SK-N-SH treated with all-trans-retinoic acid at 6 μM for 48 hours (cell line): ENCODE results near the gene PALS2.

Experiments
- ATAC-seq: fragments of 200-7000 bp; cut with Tn5 transposase; 3 replicates; pipeline ENCODE4 v1.9.1; 2020; ENCODE audit warnings: mild to moderate bottlenecking, moderate library complexity
- ARNTL ChIP-seq: fragments of 450-650 bp; formaldehyde crosslinking; IDR thresholded peaks from 2 replicates; pipeline ENCODE4 v1.5.0; 2020; ENCODE audit warnings: low read depth, mild to moderate bottlenecking, moderate library complexity, borderline replicate concordance
- BACH2 ChIP-seq: fragments of 250-450 bp; sonication (Bioruptor Pico); IDR thresholded peaks from 2 replicates; pipeline ENCODE4 v1.9.0; 2021; ENCODE audit warnings: mild to moderate bottlenecking, borderline replicate concordance
- CREB5 ChIP-seq: fragments of 250-450 bp; sonication (Bioruptor Pico); IDR thresholded peaks from 2 replicates; pipeline ENCODE4 v1.5.1; 2020; ENCODE audit warnings: low read depth, mild to moderate bottlenecking, moderate library complexity
- CSDC2 ChIP-seq: fragments of 250-450 bp; sonication (Bioruptor Pico); IDR thresholded peaks from 2 replicates; pipeline ENCODE4 v1.5.0; 2020; ENCODE audit warnings: mild to moderate bottlenecking, moderate library complexity
- CSRNP3 ChIP-seq: fragments of 250-450 bp; sonication (Bioruptor Pico); IDR thresholded peaks from 2 replicates; pipeline ENCODE4 v1.5.1; 2021; ENCODE audit warnings: mild to moderate bottlenecking, moderate library complexity
- GLIS3 ChIP-seq: fragments of 250-450 bp; sonication (Bioruptor Pico); IDR thresholded peaks from 2 replicates; pipeline ENCODE4 v1.5.0; 2020; ENCODE audit warnings: mild to moderate bottlenecking, moderate library complexity
- ISL1 ChIP-seq: fragments of 250-450 bp; sonication (Bioruptor Pico); IDR thresholded peaks from 2 replicates; pipeline ENCODE4 v2.1.2; 2022; ENCODE audit warnings: mild to moderate bottlenecking, moderate library complexity
- OSR1 ChIP-seq: fragments of 250-450 bp; sonication (Bioruptor Pico); IDR thresholded peaks from 2 replicates; pipeline ENCODE4 v1.8.0; 2022; ENCODE audit warnings: moderate library complexity, mild to moderate bottlenecking, inconsistent platforms
- PATZ1 ChIP-seq: fragments of 250-450 bp; sonication (Bioruptor Pico); IDR thresholded peaks from 2 replicates; pipeline ENCODE4 v1.8.0; 2020; ENCODE audit warnings: mild to moderate bottlenecking, moderate library complexity, borderline replicate concordance
- POU6F1 ChIP-seq: fragments of 250-450 bp; sonication (Bioruptor Pico); IDR thresholded peaks from 2 replicates; pipeline ENCODE4 v1.8.0; 2021; ENCODE audit warnings: low read depth, mild to moderate bottlenecking, moderate library complexity, borderline replicate concordance
- PPARA ChIP-seq: fragments of 250-450 bp; sonication (Bioruptor Pico); IDR thresholded peaks from 2 replicates; pipeline ENCODE4 v1.5.0; 2020; ENCODE audit warnings: mild to moderate bottlenecking, borderline replicate concordance
- RARB ChIP-seq: fragments of 250-450 bp; sonication (Bioruptor Pico); IDR thresholded peaks from 2 replicates; pipeline ENCODE4 v1.8.0; 2021; ENCODE audit warnings: mild to moderate bottlenecking, moderate library complexity
- SNAI2 ChIP-seq: fragments of 250-450 bp; sonication (Bioruptor Pico); IDR thresholded peaks from 2 replicates; pipeline ENCODE4 v1.5.0; 2020; ENCODE audit warnings: mild to moderate bottlenecking, moderate library complexity
- TCF4 ChIP-seq: fragments of 250-450 bp; sonication (Bioruptor Pico); IDR thresholded peaks from 2 replicates; pipeline ENCODE4 v1.8.0; 2021; ENCODE audit warnings: mild to moderate bottlenecking, moderate library complexity, borderline replicate concordance
- TOX ChIP-seq: fragments of 250-450 bp; sonication (Bioruptor Pico); IDR thresholded peaks from 2 replicates; pipeline ENCODE4 v1.8.0; 2021; ENCODE audit warnings: mild to moderate bottlenecking, moderate library complexity, borderline replicate concordance
- TSHZ2 ChIP-seq: fragments of 250-450 bp; sonication (Bioruptor Pico); IDR thresholded peaks from 2 replicates; pipeline ENCODE4 v1.5.0; 2020; ENCODE audit warnings: mild to moderate bottlenecking, moderate library complexity
- ZFP3 ChIP-seq: fragments of 250-450 bp; sonication (Bioruptor Pico); IDR thresholded peaks from 2 replicates; pipeline ENCODE4 v1.5.0; 2020; ENCODE audit warnings: mild to moderate bottlenecking, moderate library complexity
- ZFP30 ChIP-seq: fragments of 450-650 bp; formaldehyde crosslinking; IDR thresholded peaks from 2 replicates; pipeline ENCODE4 v1.5.0; 2022; ENCODE audit warnings: mild to moderate bottlenecking, moderate library complexity
- ZNF70 ChIP-seq: fragments of 450-650 bp; formaldehyde crosslinking; IDR thresholded peaks from 2 replicates; pipeline ENCODE4 v1.5.0; 2020; ENCODE audit warnings: mild to moderate bottlenecking, moderate library complexity
- ZNF8 ChIP-seq: fragments of 450-650 bp; formaldehyde crosslinking; IDR thresholded peaks from 2 replicates; pipeline ENCODE4 v1.5.0; 2020; ENCODE audit warnings: mild to moderate bottlenecking, moderate library complexity

The PALS2 gene

GRCh38 chr7:24602860-24603456, 29.7 kb downstream of the PALS2 start:
- ATAC-seq: no peak
- no peak for TF ChIP-seq CSRNP3 (CRISPR knock-in tag)
- no peak for TF ChIP-seq TOX (CRISPR knock-in tag)
- TF ChIP-seq ISL1 (CRISPR knock-in tag): no peak
- TF ChIP-seq POU6F1 (CRISPR knock-in tag): no peak
- TF ChIP-seq CSDC2: no peak
- no peak for TF ChIP-seq ZNF70

- TF ChIP-seq ZNF8 (CRISPR knock-in tag) (no peak), BACH2 (CRISPR knock-in tag) (no peak), ZFP3 (CRISPR knock-in tag) (no peak), ARNTL (CRISPR knock-in tag) (no peak), GLIS3 (CRISPR knock-in tag) (no peak), OSR1 (no peak), PPARA (CRISPR knock-in tag) (no peak), ZFP30 (CRISPR knock-in tag) (no peak), POU6F1 (CRISPR knock-in tag) (no peak), CREB5 (CRISPR knock-in tag) (no peak), PATZ1 (no peak), TSHZ2 (CRISPR knock-in tag) (no peak), SNAI2 (CRISPR knock-in tag) (no peak), RARB (no peak)
- TF ChIP-seq, all 23 proteins: peak for 0
- ATAC-seq: no peak
Measured at GRCh38 chr7:24604630-24605029, 31.4 kb downstream of the PALS2 start.

GRCh38 chr7:24608504-24608903, 35.3 kb downstream of the PALS2 start:
- no peak for ATAC-seq
- TF ChIP-seq PPARA (CRISPR knock-in tag) (no peak), BACH2 (CRISPR knock-in tag) (no peak), TCF4 (CRISPR knock-in tag) (no peak), ISL1 (CRISPR knock-in tag) (no peak), CSRNP3 (CRISPR knock-in tag) (no peak), SNAI2 (CRISPR knock-in tag) (no peak), CSDC2 (no peak), TSHZ2 (CRISPR knock-in tag) (no peak), ARNTL (CRISPR knock-in tag) (no peak), ZFP30 (CRISPR knock-in tag) (no peak)
